Upper lobe of right lung (tissue), 1 donor: ENCODE results near the gene MYO15A. TPM values are rescaled to one million over a fixed set of nuclear protein-coding genes. Genes with fewer than 3 reads are reported as not detected.

Source experiments
- ATAC-seq: fragments of 200-7000 bp; cut with Tn5 transposase; one replicate; pipeline ENCODE4 v1.9.1; 2020; ENCODE audit warnings: mild to moderate bottlenecking, moderate library complexity
- DNase-seq: peaks from one replicate; pipeline ENCODE4 v3.0.0-alpha.2; 2020
- H3K27ac ChIP-seq: fragments of 200-600 bp; one replicate; pipeline ENCODE4 v1.8.0; 2022
- H3K27me3 ChIP-seq: fragments of 200-600 bp; one replicate; pipeline ENCODE4 v1.8.0; 2022; ENCODE audit warnings: mild to moderate bottlenecking
- H3K36me3 ChIP-seq: fragments of 200-600 bp; one replicate; pipeline ENCODE4 v1.8.0; 2022
- H3K4me1 ChIP-seq: fragments of 200-600 bp; one replicate; pipeline ENCODE4 v1.8.0; 2022
- H3K4me3 ChIP-seq: fragments of 200-600 bp; one replicate; pipeline ENCODE4 v1.8.0; 2022; ENCODE audit warnings: mild to moderate bottlenecking
- H3K9me3 ChIP-seq: fragments of 200-600 bp; one replicate; pipeline ENCODE4 v1.8.0; 2022
- intact Hi-C: fragments of 100-400 bp; cut with DNase I; formaldehyde crosslinking; loops from one replicate; pipeline ENCODE4 v1.11.0; 2022
- total RNA-seq: library from RNA; stranded (reverse); fragmentation: NEBNext Ultra II Directional; extraction: Animal tissue kit (Norgen Biotek cat#: 25700); gene quantifications from one replicate; pipeline ENCODE4 v1.2.1, GENCODE V29; 2021
- TF ChIP-seq, protein P1 (sequence below): fragments of 200-600 bp; IDR thresholded peaks from one replicate; pipeline ENCODE4 v1.8.0; 2022; ENCODE audit warnings: antibody characterized with exemption
- donor health status: DM: no; HTN: yes; CAD: no; lungs with severe emphysema.

Gene MYO15A
- total RNA-seq, 1 donor from 2014 or later, result 2.8 TPM

DNA sequence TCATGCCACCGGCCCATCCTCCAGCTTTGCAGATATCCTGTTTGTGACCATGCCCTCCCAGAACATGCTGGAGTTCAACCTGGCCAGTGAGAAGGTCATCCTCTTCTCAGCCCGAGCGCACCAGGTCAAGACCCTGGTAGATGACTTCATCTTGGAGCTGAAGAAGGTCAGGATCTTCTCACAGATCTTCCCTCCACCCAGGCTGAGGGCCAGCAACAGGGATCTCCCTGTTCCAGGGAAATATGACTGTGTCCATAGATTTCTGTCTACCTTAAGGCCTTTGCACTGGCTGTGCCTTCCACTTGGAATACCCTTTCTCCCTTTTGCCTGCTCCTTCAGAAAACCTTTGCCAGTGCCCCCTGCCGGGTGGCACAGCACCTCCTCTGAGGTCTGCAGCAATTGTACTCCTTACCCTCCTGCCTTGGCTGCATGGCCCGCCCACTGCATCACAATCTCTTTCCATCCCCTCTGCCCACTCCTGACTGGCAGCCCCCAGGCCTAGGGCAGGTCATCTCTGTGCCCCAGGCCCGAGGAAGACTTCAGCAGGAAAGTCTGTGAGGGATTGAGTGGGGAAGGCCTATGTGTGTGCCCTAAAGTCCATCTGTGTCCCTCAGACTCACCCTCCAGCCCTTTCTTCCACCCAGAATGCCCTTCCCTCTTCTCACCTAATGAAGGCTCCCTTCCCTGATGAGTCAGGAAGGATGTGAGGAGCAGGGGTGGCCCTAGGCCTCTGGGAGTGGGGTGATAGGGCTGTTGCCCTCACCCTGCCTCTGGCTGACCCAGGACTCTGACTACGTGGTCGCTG is 47.8 kb downstream of the MYO15A start:
- H3K27me3 ChIP-seq, result no peaks in the 10 kb centered on the region
- TF ChIP-seq, protein P1, sequence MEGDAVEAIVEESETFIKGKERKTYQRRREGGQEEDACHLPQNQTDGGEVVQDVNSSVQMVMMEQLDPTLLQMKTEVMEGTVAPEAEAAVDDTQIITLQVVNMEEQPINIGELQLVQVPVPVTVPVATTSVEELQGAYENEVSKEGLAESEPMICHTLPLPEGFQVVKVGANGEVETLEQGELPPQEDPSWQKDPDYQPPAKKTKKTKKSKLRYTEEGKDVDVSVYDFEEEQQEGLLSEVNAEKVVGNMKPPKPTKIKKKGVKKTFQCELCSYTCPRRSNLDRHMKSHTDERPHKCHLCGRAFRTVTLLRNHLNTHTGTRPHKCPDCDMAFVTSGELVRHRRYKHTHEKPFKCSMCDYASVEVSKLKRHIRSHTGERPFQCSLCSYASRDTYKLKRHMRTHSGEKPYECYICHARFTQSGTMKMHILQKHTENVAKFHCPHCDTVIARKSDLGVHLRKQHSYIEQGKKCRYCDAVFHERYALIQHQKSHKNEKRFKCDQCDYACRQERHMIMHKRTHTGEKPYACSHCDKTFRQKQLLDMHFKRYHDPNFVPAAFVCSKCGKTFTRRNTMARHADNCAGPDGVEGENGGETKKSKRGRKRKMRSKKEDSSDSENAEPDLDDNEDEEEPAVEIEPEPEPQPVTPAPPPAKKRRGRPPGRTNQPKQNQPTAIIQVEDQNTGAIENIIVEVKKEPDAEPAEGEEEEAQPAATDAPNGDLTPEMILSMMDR, result no peak
- intact Hi-C loops, result no loop called here
- H3K4me3 ChIP-seq, result no peak overlapping the region
- DNase-seq, result no peak
- H3K9me3 ChIP-seq, result no peaks in the 10 kb centered on the region
- peaks cover 18% of the 10 kb centered on the region for H3K4me1 ChIP-seq
- no peak for ATAC-seq
- H3K36me3 ChIP-seq, result no peaks in the 10 kb centered on the region
- H3K27ac ChIP-seq, result peak overlapping the region; percentile 42

DNA sequence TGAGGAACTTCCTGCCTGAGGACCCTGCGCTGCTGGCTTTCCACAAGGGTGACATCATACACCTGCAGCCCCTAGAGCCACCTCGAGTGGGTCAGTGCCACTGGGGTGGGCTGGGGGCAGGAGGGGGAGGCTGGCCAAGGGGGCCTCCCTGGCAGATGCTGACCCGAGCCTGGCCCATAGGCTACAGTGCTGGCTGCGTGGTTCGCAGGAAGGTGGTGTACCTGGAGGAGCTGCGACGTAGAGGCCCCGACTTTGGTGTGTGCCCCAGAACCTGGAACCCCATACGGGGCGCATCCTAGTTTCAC is 48.4 kb downstream of the MYO15A start:
- Histone ChIP-seq H3K4me1 (peaks cover 18% of the 10 kb centered on the region), H3K9me3 (no peaks in the 10 kb centered on the region), H3K36me3 (no peaks in the 10 kb centered on the region), H3K27ac (no peak overlapping the region), H3K27me3 (no peaks in the 10 kb centered on the region), H3K4me3 (no peak overlapping the region)
- intact Hi-C loops, result no loop called here
- TF ChIP-seq, protein P1, result no peak
- ATAC-seq (no peak), DNase-seq (no peak)

DNA sequence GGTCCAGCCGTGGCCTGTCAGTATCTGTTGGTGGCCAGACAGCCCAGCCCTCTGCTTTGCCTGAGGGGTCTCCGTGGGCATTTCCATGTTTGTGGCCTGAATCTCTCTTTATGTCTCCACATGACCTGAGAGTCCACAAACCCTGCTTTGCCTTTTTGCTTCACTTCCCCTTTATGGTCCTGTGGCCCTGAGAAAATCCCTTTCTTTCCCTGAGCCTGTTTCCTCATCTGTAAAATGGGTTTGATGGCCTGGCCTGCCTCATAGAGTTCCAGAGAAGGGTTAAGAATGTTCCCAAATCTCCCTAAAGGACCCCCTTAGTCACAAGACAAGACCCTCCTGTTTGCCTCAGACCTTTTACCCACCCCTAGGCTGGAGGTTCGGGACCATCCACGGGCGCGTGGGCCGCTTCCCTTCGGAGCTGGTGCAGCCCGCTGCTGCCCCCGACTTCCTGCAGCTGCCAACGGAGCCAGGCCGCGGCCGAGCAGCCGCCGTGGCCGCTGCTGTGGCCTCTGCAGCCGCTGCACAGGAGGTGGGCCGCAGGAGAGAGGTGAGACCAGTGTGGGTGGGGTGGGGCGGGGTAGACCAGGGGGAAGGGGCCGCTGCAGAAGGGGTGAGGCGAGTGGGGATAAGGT is 48.9 kb downstream of the MYO15A start:
- Histone ChIP-seq H3K4me3 (no peak overlapping the region), H3K27ac (no peak overlapping the region), H3K9me3 (no peaks in the 10 kb centered on the region), H3K27me3 (no peaks in the 10 kb centered on the region), H3K4me1 (peaks cover 18% of the 10 kb centered on the region), H3K36me3 (no peaks in the 10 kb centered on the region)
- intact Hi-C loops, result no loop called here
- no peak for DNase-seq
- TF ChIP-seq, protein P1, result no peak
- no peak for ATAC-seq

DNA sequence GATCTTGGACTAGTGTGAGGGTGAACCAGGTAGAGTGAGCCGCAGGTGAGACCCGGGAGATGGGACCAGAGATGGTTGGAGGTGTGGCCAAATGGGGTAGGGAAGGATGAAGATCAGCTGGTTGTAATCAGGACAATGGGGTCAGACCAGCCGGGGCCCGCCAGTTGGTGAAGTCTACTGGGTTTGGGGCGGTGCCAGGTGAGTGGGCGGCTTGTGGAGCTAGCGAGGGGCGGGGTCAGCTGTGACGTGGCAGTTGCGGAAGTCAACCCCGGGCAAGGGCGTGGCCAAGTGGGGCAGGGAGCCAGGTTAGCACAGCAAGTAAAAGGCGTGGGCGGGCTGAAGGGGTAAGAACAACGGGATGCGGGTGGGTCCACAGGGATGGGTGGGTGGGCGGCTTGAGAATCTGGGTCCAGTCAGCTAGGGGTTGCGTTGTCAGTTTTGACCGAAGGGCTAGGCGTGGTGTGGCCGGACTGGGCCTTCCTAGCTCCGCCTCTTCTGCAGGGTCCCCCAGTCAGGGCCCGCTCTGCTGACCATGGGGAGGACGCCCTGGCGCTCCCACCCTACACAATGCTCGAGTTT is 49.6 kb downstream of the MYO15A start:
- H3K4me3 ChIP-seq, result peak overlapping the region; percentile 52

DNA sequence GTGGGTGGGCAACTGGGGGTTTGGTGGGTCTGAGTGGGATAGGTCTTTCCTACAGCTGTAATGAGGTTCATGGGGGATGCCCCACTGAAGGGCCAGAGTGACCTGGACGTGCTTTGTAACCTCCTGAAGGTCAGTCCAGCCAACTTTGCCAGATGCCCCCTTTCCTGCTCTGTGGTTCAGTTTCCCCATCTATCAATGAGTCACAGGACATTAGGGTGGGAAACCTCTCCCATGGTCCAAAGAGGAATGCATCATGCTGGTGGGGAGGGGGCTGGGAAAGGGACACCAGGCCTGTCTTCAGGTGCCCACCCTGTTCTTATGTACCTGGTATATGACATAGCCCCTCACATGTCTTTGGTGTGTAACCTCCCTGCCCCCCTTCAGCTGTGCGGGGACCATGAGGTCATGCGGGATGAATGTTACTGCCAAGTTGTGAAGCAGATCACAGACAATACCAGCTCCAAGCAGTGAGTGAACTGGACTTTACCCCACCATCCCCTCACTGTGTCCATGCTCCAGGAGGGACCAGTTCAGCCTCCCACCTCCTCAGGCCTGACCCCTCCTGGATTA is 51.1 kb downstream of the MYO15A start:
- Histone ChIP-seq H3K36me3 (no peaks in the 10 kb centered on the region), H3K4me3 (no peak overlapping the region), H3K27ac (no peak overlapping the region), H3K4me1 (peaks cover 6% of the 10 kb centered on the region), H3K27me3 (no peaks in the 10 kb centered on the region), H3K9me3 (no peaks in the 10 kb centered on the region)
- no peak for ATAC-seq
- intact Hi-C loops, result no loop called here
- DNase-seq, result no peak
- TF ChIP-seq, protein P1, result no peak

More for the DNA sequence above, 49.6 kb downstream of the MYO15A start:
- ATAC-seq (peak; percentile 83), DNase-seq (peak; percentile 99)
- peaks cover 14% of the 10 kb centered on the region for H3K4me1 ChIP-seq
- no peaks in the 10 kb centered on the region for H3K9me3 ChIP-seq
- H3K27ac ChIP-seq, result peak overlapping the region; percentile 78
- H3K27me3 ChIP-seq, result no peaks in the 10 kb centered on the region
- TF ChIP-seq, protein P1, result no peak
- no peaks in the 10 kb centered on the region for H3K36me3 ChIP-seq
- intact Hi-C loops, result no loop called here
